Stimulated activated naive CD8-positive, alpha-beta T cell treated with anti-CD3 and anti-CD28 coated beads, Interleukin-15, Interleukin-2, amounts not matched to agents 100 U/mL and 50 U/mL, for 24 hours (primary cell): ENCODE results near the gene CCDC88C.

Experiments used
- ATAC-seq: fragments of 150-1000 bp; cut with Tn5 transposase; one replicate; pipeline ENCODE4 v1.10.0; 2021
- DNase-seq: peaks from one replicate; pipeline ENCODE4 v3.0.0; 2021

Gene CCDC88C

DNA sequence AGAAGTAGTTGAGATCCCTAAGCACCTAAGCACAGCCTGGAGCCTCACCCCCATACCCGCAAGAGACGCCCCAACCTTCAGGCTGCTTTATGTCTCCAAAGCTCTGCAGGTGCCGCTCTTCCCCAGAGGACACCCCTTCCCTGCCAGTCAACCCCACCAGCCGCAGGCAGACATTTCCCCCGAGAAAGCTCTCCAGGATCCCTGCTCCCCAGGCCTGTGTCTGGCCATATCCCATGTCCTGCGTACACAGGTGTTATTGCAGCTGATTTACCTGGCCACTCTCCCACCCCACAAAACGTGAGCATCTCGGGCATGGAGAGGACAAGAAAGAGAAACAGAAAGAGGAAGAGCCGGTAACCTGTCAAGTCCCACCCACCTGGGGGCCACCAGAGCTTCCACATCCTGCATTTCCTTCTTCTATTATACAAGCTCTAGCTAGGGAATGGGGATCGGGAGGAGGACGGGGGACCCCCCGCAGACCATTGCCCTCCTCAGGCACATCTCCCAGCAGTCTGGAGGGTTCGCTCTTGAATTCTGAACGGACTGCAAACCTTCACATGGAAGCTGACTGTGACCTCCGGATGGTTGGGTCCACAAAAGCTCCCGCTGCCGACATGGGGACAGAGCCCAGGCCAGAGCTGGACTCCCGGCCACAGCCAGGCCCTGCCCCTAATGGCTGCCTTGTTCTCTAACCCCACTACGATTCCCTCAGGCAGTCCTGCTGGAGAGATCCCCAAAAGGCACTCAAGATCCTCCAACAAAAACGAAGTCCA, 17.6 kb downstream of the CCDC88C start:
- DNase-seq: no peak
- ATAC-seq: no peak

DNA sequence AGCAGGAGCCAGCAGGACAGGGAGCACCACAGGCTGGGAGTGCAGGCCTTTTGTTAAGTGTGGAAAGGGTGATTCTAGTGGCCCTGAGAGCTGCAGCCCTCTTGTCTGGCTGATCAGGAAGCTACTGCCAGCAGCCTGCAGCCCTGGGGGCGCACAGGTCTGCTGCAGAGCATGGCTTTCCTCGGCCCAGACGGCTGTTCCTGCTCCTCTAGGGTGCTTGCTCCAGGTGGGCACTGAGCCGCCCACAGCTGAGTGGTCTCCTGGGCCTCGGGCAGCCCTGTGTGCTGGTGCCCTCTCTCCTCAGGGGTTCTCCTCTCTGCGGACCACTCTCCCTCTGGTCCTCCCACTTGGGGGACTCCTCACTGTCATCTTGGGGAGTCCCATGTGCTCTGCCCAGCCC, 18.9 kb downstream of the CCDC88C start:
- DNase-seq (no peak), ATAC-seq (no peak)

DNA sequence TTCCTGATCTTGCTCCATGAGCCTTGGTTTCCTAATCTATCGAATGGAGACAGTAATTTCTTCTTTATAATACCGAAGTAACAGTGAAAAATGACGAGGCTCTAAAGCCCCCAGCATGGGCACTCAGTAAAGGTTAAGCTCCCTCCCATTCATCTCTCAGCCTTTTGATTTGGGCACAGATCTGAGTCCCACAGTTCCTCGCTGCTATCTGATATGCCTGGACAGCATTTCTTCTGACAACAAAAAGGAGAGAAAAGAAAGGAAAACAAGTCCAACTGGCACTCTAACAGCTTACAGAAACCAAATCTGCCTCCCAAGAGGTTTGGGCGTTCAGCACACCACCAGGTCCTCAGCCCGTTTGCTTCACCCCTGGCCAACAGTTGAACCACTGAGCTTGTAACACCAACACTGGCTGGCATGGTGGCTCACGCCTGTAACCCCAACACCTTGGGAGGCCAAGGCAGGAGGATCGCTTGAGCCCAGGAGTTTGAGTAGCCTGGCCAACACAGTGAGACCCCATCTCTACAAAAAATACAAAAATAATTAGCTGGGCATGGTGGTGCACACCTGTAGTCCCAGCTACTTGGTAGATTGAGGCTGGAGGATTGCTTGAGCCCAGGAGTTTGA, 19.5 kb downstream of the CCDC88C start:
- no peak for ATAC-seq
- no peak for DNase-seq

DNA sequence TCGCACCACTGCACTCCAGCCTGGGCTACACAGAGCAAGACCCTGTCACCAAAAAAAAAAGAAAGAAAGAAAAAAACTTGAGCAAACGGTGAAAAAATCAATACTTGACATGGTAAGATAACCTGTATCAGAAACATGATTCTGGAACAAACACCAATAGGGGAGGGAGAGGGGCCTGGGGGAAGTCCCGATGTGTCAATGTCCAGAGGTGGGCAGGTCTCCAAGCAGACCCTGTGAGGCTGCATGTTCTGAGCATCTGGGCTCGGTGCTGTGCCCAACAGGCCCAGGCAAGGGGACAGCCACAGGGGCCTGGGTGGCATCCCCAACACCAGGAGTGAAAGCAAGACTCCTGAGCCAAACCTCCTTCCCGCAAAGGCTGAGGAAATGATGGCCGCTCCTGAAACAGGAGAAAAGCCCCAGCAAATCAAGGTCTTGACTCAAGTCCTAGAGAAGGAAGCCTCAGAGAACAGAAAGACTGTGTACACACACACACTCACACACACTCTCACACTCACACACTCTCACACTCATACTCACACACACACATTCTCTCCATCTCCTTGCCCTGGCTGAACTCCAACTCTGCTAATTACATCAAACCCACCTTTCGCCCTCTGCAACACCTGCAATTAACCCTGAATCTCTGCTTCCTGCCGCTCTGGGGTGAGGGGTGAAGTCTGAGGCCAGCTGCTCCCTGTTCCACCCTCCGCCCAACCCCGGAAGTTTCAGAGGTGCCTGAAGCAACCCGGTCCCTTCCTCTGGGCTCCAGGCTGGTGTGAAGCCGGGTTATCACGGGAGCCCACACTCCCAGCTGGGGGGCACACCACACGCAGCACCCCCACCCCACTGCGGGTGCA, 20.4 kb downstream of the CCDC88C start:
- DNase-seq: peak; percentile 73
- ATAC-seq: peak; percentile 76

DNA sequence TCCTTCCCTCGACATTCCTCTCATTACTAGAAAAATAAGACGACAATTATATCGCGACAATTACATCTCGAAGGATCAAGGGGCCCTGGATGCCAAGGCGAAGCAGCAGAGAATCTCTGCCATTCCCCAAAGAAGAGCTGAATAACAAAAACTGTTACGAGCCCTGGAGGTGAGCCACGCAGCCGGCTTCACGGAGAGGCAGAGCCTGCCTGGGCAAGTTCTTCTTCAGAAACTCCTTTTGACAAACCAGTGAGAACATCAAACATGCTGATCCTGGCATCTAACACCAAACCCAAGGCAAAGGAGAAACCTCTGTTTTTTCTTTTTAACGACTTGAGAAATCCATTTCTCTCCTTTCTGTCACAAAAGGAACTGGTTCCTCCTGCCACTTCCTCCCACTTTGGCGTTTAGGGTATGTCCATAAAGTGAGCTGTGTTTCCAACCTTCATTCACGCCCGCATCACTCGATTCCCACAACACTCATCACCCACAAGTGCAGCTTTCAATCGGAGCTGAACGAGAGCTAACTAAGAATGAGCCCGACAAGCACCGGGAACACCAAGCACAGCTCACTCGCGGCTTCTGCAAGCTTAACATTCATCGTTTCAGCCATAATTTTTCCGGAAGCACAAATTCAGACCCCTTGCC, 21.5 kb downstream of the CCDC88C start:
- DNase-seq (no peak), ATAC-seq (no peak)

DNA sequence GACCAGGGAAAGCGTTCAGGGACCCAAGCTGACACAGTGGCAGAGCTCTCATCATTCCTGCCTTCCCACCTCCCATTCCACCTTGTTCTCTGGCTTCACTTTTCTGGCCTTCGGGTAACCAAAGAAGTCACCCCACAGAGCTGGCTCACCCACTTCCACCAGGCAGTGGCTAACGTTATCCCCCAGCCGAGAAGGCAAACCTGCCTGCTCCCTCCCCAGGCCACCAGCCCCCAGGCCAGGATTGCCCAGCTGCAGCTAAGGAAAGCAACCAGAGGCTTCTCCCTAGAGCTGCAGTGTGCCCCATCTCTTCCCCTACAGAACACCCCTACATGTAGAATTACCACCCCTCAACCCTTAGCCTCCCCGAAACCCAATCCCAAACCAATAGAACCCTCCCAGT, 22.2 kb downstream of the CCDC88C start:
- ATAC-seq (no peak), DNase-seq (no peak)

DNA sequence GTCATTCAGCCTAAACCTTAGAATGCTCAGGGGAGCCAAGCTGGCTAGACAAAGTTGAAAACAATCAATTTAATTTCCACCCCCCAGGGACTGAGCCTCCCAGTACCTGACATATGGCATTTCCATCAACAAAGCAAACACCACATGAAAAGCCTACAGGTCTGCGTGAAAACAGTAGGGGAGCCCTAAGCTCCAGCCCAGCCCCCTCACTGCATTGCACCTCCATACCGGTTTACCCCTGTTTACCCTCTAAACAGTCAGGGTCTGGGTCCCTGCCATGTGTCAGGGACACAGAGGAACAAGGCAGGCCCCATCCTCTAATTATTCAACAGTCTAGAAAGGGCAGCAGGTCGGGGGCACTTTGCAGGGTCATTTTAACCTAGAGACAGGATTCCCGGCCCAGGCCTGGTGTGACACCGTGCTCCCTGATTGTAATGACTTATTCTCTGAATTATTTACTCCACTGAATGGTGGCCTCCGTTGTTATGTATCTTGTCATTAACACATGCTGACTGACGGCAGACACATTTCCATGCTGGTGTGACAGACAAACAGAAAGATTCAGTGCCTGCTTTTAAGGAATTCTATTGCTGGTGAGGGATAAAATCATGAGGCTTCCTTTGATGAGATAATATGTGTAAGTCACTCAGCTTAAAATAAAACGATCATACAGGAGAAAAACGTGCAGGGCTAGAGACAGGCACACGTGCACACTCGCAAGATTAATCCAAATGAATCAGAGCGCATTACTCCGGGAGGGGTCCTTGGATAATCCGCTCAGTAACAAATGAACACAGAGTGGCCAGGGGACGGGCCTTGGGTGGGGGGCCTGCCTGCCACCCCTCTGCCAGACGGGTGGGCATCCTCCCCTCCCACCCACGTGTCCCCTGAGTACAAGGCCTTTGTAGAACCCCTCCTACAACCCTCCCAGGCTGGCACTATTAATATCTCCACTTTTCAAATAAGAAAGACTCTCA, 23.2 kb downstream of the CCDC88C start:
- DNase-seq (no peak), ATAC-seq (no peak)

DNA sequence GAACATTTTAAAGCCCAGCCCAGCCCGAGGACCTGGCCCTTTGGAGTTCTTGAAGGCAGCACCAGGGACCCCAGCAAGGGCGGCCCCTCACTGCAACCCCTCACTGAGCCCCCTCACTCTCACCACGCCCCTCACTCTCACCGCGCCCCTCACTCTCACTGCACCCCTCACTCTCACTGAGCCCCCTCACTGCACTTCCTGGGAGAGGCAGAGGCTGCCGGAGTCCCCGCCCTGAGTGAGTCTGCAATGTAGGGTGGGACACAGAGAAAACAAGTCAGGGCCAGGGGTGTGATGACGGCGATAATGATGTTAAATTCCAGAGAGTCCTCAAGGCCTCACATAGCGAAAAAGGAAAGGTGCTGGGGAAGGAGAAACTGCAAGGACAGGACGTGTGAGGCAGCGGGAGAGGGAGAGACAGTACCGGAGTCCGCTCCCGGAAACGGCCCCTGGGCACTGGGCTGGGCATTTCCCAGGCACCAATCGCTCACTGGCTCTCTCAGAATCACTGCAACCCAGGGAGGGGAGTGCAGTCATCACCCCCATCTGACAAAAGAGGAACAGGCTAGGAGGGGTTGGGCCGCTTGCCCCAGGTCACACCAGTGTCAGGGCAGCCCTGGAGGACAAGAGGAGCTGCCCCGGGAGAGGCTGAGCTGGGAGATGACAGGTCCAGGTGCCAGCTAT, 24.9 kb downstream of the CCDC88C start:
- ATAC-seq (no peak), DNase-seq (no peak)

DNA sequence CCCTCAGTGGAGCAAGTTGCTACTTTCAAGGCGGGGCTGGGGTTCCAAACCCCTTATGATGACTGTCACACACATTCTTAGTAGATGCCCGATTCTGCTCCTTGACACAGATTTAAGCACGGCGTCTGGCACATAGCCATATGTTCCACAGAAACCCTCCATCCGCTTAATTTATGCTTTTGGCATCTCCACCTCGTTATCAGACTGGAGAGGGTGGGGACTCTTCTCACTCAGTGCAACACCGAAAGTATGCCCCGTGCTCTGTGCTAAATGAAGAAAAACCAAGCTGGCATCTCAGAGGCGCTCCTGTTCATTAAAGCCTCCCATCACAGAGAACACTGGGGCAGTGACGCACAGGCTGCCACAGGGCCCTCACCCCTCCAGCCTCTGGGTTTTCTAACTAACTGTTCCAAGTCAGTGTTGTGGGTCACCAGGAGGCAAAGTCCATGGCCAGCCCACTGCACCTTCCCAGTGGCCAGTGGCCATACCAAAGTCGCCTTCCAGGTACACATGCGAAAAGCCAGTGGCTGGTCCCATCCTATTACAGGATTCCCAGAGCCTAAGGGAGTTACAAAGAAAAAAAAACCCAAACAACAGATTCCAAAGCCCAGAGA, 27.3 kb downstream of the CCDC88C start:
- ATAC-seq (peak; percentile 51), DNase-seq (no peak)

DNA sequence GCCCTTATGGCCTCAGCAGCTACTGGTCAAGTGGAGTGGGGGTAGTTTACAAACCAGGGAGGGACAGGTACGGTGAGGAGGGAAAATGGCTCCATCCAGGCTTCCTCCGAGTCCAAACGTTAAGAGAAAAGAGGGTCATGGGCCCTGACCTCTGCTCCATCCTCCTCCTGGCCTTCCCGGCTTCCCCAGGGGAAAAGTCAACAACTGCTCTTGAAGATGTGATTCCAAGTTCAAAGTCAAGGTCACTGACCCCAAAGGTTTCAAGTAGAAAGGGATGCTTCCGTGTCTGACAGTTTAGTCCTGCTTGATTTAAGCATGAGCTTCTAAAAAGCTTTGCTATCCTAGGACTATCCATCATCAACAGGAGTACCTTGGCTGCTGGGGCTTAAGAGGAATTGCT, 28.5 kb downstream of the CCDC88C start:
- DNase-seq (no peak), ATAC-seq (no peak)

DNA sequence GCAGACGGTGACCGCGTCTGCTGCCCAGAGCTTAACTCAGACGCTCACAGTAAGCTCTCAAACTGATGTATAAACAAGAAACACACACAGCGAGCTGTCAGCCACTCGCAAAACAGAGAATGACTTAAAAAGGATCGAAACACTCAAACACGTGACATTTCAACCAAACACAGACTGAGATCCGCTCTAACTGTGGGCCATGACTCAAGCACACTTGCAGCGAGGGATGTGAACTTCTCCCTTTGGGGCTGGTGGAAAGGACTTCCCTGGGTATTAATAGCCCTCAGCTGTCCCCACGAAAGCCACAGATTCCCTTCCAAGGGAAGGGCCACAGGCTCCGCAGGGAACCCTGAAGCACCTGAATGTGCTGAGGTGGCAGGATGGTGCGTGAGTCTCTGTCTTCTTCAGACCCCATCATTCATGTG, 29.1 kb downstream of the CCDC88C start:
- ATAC-seq (peak; percentile 69), DNase-seq (no peak)

DNA sequence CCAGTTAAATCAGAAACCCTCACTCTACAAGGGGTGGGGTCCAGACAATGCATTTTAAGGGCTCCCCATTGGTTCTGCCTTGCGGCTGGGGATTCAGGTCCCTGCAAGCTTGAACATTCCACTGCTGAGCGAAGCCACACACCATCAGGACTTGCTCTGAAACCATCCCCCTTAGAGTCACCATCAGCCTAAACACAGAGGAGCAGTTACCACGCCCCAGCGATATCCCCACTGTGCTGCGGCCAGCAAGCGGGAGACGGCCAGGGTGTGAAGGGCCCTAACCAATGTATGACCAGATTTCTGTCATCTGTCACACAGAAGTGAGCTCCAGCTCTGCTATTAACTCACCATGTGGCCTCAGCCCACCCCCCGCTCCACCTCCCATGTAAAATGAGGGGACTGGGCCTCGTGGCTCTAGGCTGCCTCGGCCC, 29.7 kb downstream of the CCDC88C start:
- DNase-seq (no peak), ATAC-seq (no peak)

DNA sequence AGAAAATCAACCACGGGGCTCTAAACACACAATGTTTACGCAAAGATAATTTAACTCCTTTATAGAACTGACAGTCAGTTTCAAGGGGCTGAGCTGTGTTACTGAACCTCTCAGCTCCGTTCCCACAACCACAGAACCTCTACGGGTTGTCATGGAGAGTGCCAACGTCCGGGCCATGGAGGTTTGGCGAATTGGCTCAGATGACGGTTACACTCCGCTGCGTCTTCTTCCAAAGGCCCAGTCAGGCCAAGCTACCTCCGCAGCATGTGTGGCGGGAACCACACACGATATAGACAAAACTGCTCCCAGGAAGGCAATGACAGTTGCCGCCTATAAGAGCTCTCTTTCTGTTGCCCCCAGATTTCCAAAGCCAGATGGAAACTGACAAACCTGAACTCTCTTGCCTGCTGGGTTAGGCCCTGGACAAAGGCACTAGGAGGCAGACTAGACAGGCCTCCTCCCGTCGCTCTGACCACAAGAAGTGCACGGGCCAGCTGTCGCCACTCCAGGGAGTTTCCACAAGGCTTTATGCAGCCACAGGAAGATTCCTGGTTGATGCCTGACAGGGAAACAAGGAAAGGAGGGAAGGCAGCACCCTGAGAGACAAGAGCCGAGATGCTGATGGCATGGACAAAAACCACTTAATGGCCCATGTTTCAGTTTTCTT, 30.3 kb downstream of the CCDC88C start:
- ATAC-seq: no peak
- DNase-seq: no peak

DNA sequence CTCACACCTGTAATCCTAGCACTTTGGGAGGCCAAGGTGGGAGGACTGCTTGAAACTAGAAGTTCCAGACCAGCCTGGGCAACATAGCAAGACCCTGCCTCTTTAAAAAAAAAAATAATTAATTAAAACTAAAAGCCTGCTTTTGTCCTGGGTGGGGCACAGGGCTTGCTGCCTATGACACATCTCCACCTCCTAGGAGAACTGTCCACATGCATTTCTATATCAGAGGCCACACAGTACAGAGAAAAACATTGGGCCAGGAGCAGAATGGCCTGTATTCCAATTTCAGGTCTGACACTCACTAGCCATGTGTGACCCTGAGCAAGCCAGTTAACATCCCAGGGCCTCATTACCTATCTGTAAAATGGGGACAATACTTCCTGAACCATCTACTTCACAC, 31.9 kb downstream of the CCDC88C start:
- DNase-seq (no peak), ATAC-seq (no peak)

DNA sequence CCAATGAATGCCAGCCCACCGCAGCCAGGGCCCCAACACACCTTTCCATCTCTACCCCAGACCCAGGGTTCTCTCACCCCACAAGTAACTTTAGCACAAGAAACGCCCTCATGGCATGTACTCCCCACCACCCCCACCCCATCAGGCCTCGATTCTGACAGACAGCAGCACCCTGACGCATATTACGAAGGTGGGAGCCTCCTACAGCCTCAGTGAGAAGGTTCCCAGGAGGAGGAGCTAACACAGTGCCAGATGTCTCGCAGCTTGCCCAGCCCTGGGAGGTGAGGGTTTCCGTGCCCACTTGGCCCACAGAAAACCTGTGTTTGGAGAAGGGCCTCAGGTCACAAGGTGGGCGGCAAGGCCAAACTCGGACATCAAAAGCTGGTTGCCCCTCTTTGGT, 32.4 kb downstream of the CCDC88C start:
- no peak for ATAC-seq

DNA sequence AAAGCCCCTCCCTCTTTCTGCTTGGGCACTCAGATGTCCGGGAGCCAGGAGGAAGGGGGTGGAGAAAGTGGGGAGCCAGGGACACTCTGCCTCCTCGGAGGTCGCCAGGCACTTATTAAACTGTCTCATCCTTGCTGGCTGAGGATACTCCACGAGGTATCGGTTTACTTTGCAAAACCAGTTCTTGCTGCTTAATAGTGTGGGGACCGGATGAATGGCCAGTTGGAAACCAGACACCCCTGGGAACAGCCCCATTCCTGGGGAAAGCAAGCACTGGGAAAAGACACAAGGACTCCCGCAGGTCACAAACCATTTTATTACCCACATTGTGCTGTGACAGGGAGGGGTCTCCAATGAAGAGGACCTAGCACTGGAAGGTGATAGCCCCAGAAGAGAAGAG, 34.2 kb downstream of the CCDC88C start:
- DNase-seq (no peak), ATAC-seq (no peak)

More for the DNA sequence above, 32.4 kb downstream of the CCDC88C start:
- DNase-seq: no peak

DNA sequence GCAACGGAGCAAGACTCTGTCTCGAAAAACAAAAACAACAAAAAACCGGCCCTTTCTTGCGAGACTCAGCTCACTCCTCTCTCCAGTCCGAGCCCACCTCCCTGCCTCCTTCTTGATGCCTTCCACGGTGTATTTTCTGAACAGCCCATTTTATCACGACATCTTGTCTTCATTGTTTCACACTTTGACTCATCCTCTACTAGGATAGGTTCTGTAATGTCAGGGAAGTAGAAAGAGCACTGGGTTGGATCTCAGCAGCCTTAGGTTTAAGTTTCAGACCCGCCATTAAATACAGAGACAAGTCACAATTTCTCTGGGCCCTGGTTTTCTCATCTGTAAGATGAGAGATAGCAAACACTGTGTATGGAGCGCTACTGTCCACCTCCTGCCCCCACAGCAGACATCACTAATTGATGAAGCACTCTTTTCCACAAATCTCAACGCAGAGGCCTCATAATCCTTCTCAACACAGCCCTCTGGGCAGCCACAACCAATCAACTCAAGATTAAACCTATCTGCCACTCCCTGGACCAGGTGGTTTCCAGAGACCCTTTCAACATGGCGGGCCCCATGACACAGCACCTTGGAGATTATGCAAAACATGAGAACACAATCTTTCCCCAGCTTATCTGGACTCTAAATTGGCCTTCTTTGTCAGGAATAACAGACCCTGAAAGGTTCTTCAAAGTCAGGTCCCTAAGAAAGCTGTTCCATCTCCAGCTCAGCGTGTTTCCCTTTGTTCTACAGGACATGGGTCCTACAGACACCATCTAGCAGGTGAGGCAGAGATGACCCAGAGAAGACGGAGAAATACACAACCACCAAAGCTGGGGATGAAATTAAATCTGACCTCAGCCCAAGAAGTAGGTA, 35.6 kb downstream of the CCDC88C start:
- ATAC-seq (peak; percentile 6), DNase-seq (no peak)

DNA sequence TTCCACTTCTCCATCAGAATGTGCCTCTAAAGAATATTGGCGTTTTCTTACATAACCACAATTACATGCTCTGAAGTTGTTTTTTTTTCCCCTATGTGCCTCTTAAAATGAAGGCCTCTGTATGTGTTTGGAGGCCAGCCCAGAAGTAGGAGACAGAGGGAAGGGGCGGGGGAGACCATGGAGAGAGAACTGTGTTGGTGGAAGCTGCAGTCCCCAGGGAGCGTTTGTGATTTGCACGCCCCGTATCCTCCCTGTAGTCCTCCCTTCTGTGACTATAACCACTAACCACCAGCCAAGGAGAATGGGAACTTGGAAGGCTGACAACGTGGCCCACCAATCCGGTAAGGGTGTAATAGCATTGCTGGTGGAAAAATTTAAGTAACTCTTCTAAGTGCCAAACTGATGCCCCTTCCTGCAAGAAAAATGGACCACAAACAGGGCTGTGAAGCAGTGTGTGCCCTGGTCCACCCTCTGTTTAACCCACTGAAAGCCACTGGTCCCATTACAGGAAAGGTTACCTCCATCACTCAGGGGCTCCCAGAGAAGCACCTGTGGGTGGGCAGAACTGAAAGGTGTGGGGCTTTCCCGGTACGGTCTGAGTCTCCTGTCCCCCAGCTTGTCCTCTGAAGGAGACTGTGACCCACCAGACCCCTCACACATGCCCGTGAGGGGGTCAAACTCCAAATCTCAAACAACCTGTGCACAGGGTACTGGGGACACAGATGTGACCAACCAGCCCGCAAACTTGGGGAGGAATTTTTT, 36.8 kb downstream of the CCDC88C start:
- DNase-seq (no peak), ATAC-seq (no peak)
